K562 (cell line): Measurements from ENCODE around the gene GPR152. TPM values are rescaled to one million over a fixed set of nuclear protein-coding genes. Genes with fewer than 3 reads are reported as not detected.

Experiments used
- AFF1 ChIP-seq, 2 experiments: fragments of 450-650 bp; IDR thresholded peaks; 2 replicates each; pipeline ENCODE4 v1.6.1; 2018; ENCODE audit warnings: mild to moderate bottlenecking in 2 of 2, low read depth in 1 of 2; ENCODE audit not compliant: partially characterized antibody in 2 of 2
- BDP1 ChIP-seq: IDR thresholded peaks from 3 replicates; pipeline ENCODE4 v1.6.1; 2011; ENCODE audit not compliant: insufficient read length, insufficient read depth
- HOXB6 ChIP-seq: fragments of 250-450 bp; sonication (Bioruptor Pico); IDR thresholded peaks from 2 replicates; pipeline ENCODE4 v1.5.1; 2022; ENCODE audit warnings: mild to moderate bottlenecking, borderline replicate concordance
- MXI1 ChIP-seq: IDR thresholded peaks from 2 replicates; pipeline ENCODE4 v1.6.1; 2011; ENCODE audit warnings: low read depth, mild to moderate bottlenecking, improper control_type of control experiment, low read length
- RAD51 ChIP-seq: fragments of 450-650 bp; IDR thresholded peaks from 2 replicates; pipeline ENCODE4 v1.7.1; 2016; ENCODE audit warnings: low read depth, mild to moderate bottlenecking, borderline replicate concordance
- RBFOX2 ChIP-seq: fragments of 200-400 bp; formaldehyde crosslinking; IDR thresholded peaks from 2 replicates; pipeline ENCODE4 v1.6.1; 2017; ENCODE audit warnings: low read depth, mild to moderate bottlenecking, low read length, moderate library complexity
- REST ChIP-seq, 2 experiments: fragments of 450-650 bp; formaldehyde crosslinking in 1 of 2; IDR thresholded peaks; 2 replicates each; pipeline versions ENCODE4 v1.4.0 to v1.6.1; 2014 to 2020; ENCODE audit warnings: mild to moderate bottlenecking in 2 of 2, borderline replicate concordance in 1 of 2, low read depth in 1 of 2
- SRSF9 ChIP-seq: fragments of 200-400 bp; formaldehyde crosslinking; IDR thresholded peaks from 2 replicates; pipeline ENCODE4 v1.6.1; 2017; ENCODE audit warnings: low read depth, low read length, borderline replicate concordance
- TOE1 ChIP-seq, 2 experiments: fragments of 450-650 bp in 1 of 2; sonication (generic) in 1 of 2; formaldehyde crosslinking in 1 of 2; IDR thresholded peaks; 2 replicates each; pipeline versions ENCODE4 v1.7.1 to v1.8.0; 2016 to 2022; ENCODE audit warnings: borderline replicate concordance in 2 of 2, mild to moderate bottlenecking in 2 of 2, antibody characterized with exemption in 1 of 2, inconsistent platforms in 1 of 2, low read depth in 1 of 2, missing genetic modification reagents in 1 of 2, moderate library complexity in 1 of 2
- polyA plus RNA-seq, 8 experiments: library from polyadenylated mRNA; depleted of rRNA in 4 of 8; stranded (reverse) in 5 of 8; unstranded in 3 of 8; fragments of >200 nt; fragmentation: Nextera tagmentation in 2 of 8; fragmentation: Illumina TruSeq in 1 of 8; extraction: Ambion mirVana in 2 of 8; extraction: Trizol in 1 of 8; gene quantifications; 2 replicates each; pipeline versions ENCODE4 v1.2.1 to v1.2.3, GENCODE V29; 2011 to 2014; ENCODE audit warnings: inconsistent platforms in 1 of 8, missing spikeins in 1 of 8
- total RNA-seq, 7 experiments: library from RNA; depleted of rRNA in 6 of 7; stranded (reverse); fragments of >200 nt in 6 of 7; fragmentation: Illumina TruSeq in 2 of 7; extraction: Trizol in 2 of 7; gene quantifications; 2 replicates each; pipeline versions ENCODE4 v1.2.1 to v1.2.3, GENCODE V29; 2011 to 2021; ENCODE audit warnings: low replicate concordance in 1 of 7
- TF ChIP-seq, protein P1 (sequence below), 2 experiments: fragments of 200-800 bp in 1 of 2; sonication (Bioruptor generic) in 1 of 2; sonication (generic) in 1 of 2; formaldehyde crosslinking in 1 of 2; IDR thresholded peaks in 1 of 2; conservative IDR thresholded peaks in 1 of 2; 2 replicates each; pipeline versions ENCODE4 v1.5.0 to v1.6.1; 2016 to 2020; ENCODE audit warnings: missing compliant biosample characterization in 1 of 2, missing genetic modification characterization in 1 of 2, missing genetic modification reagents in 1 of 2

Gene GPR152
- total and polyA plus RNA-seq, 9 of the 15 experiments (the other 6 are each of a cell fraction or from before 2014, with no cell fraction given), result not detected

DNA sequence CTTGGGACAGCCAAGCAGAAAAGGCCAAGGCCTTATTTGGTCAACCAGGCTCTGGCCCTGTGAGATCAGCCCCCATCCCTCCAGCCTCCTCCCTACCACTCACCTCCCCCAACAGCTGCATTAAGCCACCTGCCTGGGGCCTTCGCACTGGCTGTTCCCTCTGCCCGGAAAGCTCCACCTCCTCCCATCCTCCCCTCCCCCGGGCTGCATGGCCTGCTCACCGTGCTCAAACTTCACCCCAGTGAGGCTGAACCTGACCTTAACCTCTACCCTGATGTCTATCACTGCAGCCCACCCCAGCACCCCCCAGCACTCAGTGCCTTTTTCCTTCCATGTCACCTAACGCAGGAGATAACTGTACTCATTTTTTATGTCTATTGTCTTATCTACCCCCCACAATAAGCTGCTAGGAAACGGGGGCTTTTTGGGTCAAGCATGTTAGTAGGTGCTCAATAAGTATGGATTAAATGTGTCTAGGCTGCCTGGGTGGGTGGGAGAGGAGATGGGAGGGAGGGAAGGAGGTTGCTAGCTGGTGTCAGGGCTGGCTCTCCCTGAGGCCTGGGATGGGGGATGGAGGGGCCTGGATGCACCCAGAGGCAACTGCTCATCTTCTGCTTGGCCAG is 16.0 kb downstream of the GPR152 start (continued):
- TF ChIP-seq HOXB6 (CRISPR knock-in tag), result no peak
- no peak for TF ChIP-seq RBFOX2
- TF ChIP-seq, protein P1, sequence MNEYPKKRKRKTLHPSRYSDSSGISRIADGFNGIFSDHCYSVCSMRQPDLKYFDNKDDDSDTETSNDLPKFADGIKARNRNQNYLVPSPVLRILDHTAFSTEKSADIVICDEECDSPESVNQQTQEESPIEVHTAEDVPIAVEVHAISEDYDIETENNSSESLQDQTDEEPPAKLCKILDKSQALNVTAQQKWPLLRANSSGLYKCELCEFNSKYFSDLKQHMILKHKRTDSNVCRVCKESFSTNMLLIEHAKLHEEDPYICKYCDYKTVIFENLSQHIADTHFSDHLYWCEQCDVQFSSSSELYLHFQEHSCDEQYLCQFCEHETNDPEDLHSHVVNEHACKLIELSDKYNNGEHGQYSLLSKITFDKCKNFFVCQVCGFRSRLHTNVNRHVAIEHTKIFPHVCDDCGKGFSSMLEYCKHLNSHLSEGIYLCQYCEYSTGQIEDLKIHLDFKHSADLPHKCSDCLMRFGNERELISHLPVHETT (CRISPR knock-in tag; conservative IDR thresholded peaks at IDR 0.05 in 1 of 2, IDR thresholded peaks at IDR 0.05 in 1 of 2), result no peak; a peak in 1 of 4 replicates
- no peak for TF ChIP-seq SRSF9
- no peak for TF ChIP-seq BDP1
- no peak for TF ChIP-seq MXI1
- TF ChIP-seq RAD51, result no peak
- TF ChIP-seq REST (IDR thresholded peaks at IDR 0.05; ENCODE audit: borderline replicate concordance), result 0 out of 2 replicates have a peak, but pooled peaks have one; percentile 9
- TF ChIP-seq REST (CRISPR knock-in tag; IDR thresholded peaks at IDR 0.05; ENCODE audit: low read depth), result no peak
- peak; percentile 71; the same call in 1 of the 2 replicates for TF ChIP-seq TOE1 (IDR thresholded peaks at IDR 0.05; ENCODE audit: borderline replicate concordance)
- no peak for TF ChIP-seq TOE1 (CRISPR knock-in tag; IDR thresholded peaks at IDR 0.05; ENCODE audit: borderline replicate concordance, low read depth)
- TF ChIP-seq AFF1 (IDR thresholded peaks at IDR 0.05; ENCODE audit: low read depth in 1 of 2, partially characterized antibody in 2 of 2), result peak in 1 of 2 experiments; percentile 50
